Measurements from ENCODE around the gene MLXIP. TPM values are rescaled to one million over a fixed set of nuclear protein-coding genes. Genes with fewer than 3 reads are reported as not detected.
"Not testable (repeated sequence)": the region's sequence is repeated elsewhere in the genome, so short reads cannot be mapped to it uniquely, and the experiment has no call there.

The MLXIP gene
- total and polyA plus RNA-seq, 2 of the 8 experiments (the other 6 are each of a cell fraction or from before 2014, with no cell fraction given), result 5.5 to 40.5 TPM

GRCh38 chr12:122054842-122055520 lies 23.6 kb upstream of the MLXIP start (continued):
- TF ChIP-seq BCL11A (IDR thresholded peaks at IDR 0.05; ENCODE audit: low read depth in 2 of 2, low read length in 2 of 2), result no peak
- no peak for TF ChIP-seq KDM5A (IDR thresholded peaks at IDR 0.05; ENCODE audit: low read length)
- no peak for TF ChIP-seq ATF2 (IDR thresholded peaks at IDR 0.05; ENCODE audit: low read length)
- no peak for TF ChIP-seq POLR2AphosphoS5 (IDR thresholded peaks at IDR 0.05; ENCODE audit: low read depth, low read length)

- not testable (repeated sequence) for H3K27me3 ChIP-seq (replicated peaks in 1 of 4; ENCODE audit: control insufficient read depth in 3 of 4, extremely low read depth in 1 of 4, insufficient read depth in 3 of 4, low read length in 3 of 4); H3K9ac ChIP-seq (replicated peaks in 1 of 4; ENCODE audit: extremely low read depth in 1 of 4, low read depth in 3 of 4, low read length in 3 of 4); H2AFZ ChIP-seq (ENCODE audit: low read length); H3K27ac ChIP-seq (ENCODE audit: low read depth, low read length); H3K18ac ChIP-seq (ENCODE audit: extremely low read depth, low read length); DNase-seq (ENCODE audit: low read depth in 1 of 2, low spot score in 2 of 2); H4K5ac ChIP-seq (ENCODE audit: insufficient read length, low read depth, low read length); H2BK5ac ChIP-seq (ENCODE audit: low read depth, low read length); H3K23me2 ChIP-seq (ENCODE audit: low read depth, low read length); H3K23ac ChIP-seq (ENCODE audit: insufficient read length); H3K14ac ChIP-seq (ENCODE audit: insufficient read length); H3K4me1 ChIP-seq (replicated peaks in 1 of 4; ENCODE audit: control insufficient read depth in 3 of 4, insufficient read depth in 4 of 4, low read length in 3 of 4); H2BK15ac ChIP-seq (ENCODE audit: low read length); H3K4me3 ChIP-seq (ENCODE audit: extremely low read depth in 1 of 4, insufficient read depth in 2 of 4, low read depth in 3 of 4, low read length in 4 of 4); H2BK20ac ChIP-seq (ENCODE audit: low read length); H4K20me1 ChIP-seq (replicated peaks in 1 of 2; ENCODE audit: control insufficient read depth in 1 of 2, insufficient read depth in 2 of 2, low read length in 2 of 2); H4K91ac ChIP-seq (replicated peaks; ENCODE audit: insufficient read length, low read length); H2BK120ac ChIP-seq (replicated peaks; ENCODE audit: low read depth, low read length); H3K4me2 ChIP-seq (ENCODE audit: insufficient read depth in 1 of 2, low read depth in 2 of 2, low read length in 2 of 2); H3K9me3 ChIP-seq (ENCODE audit: insufficient read depth in 2 of 2, low read depth in 1 of 2, low read length in 1 of 2); H3K79me1 ChIP-seq (ENCODE audit: low read depth, low read length); H4K8ac ChIP-seq (ENCODE audit: extremely low read depth, insufficient read depth, low read length); H3K4ac ChIP-seq (replicated peaks; ENCODE audit: insufficient read length, low read depth, low read length); H2AK5ac ChIP-seq (ENCODE audit: low read depth, low read length); H3K56ac ChIP-seq (replicated peaks; ENCODE audit: insufficient read length, low read depth, low read length); H2BK12ac ChIP-seq (ENCODE audit: low read depth, low read length); FAIRE-seq; H3K79me2 ChIP-seq (ENCODE audit: control insufficient read depth in 1 of 2, insufficient read depth in 2 of 2, low read length in 2 of 2)
- WGBS, 2 experiments (ENCODE audit: extremely low coverage in 1 of 2, insufficient coverage in 1 of 2, insufficient read length in 1 of 2, insufficient replicate concordance in 2 of 2, low coverage in 1 of 2, low lambda C conversion rate in 2 of 2, missing lambda C conversion rate in 1 of 2), result 93% methylated on average over 7 of the region's 7 CpGs; no CpG with 5 or more reads in 1 of the 2 experiments
- H3K36me3 ChIP-seq (ENCODE audit: control insufficient read depth in 2 of 4, insufficient read depth in 4 of 4, low read length in 3 of 4), result peaks cover 5 to 25% (median 18%) of the 10 kb centered on the region in 4 experiments
- CTCF ChIA-PET (ENCODE audit: partially characterized antibody), result interaction anchor here (0.9 to 20.6 kb wide), 7 partner anchors 10 to 135 kb away, joined by 3 to 379 read pairs (median 6); no protein-coding TSS in a partner anchor
- POLR2A ChIA-PET (ENCODE audit: partially characterized antibody), result interaction anchor here (1.0 to 2.7 kb wide), 2 partner anchors 19 to 22 kb away, joined by 4 to 7 read pairs; no protein-coding TSS in a partner anchor
Observed at GRCh38 chr12:122056406-122056805, 22.1 kb upstream of the MLXIP start.
